Mesenchymal stem cell (in vitro differentiated cells and primary cell): ENCODE measurements around the gene GRIK4.
"Not testable (repeated sequence)": the region's sequence is repeated elsewhere in the genome, so short reads cannot be mapped to it uniquely, and the experiment has no call there.

Source experiments
- DNase-seq: peaks from one replicate; pipeline ENCODE4 v3.0.0-alpha.2; 2013
- H2AFZ ChIP-seq: one replicate; pipeline ENCODE4 v1.6.1; 2013; ENCODE audit warnings: low read depth, mild to moderate bottlenecking, control low read depth, inconsistent platforms, low read length, moderate library complexity
- H2AK5ac ChIP-seq: 2 replicates; pipeline ENCODE4 v1.6.1; 2013; ENCODE audit warnings: low read length, moderate library complexity, mild to moderate bottlenecking, inconsistent platforms; ENCODE audit not compliant: severe bottlenecking
- H2BK120ac ChIP-seq: one replicate; pipeline ENCODE4 v1.6.1; 2013; ENCODE audit warnings: low read depth, mild to moderate bottlenecking, inconsistent platforms, low read length, moderate library complexity
- H2BK12ac ChIP-seq, 2 experiments: one replicate each; pipeline ENCODE4 v1.6.1; 2013; ENCODE audit warnings: inconsistent platforms in 2 of 2, low read length in 2 of 2, mild to moderate bottlenecking in 2 of 2, moderate library complexity in 2 of 2, control low read depth in 1 of 2
- H2BK15ac ChIP-seq: one replicate; pipeline ENCODE4 v1.6.1; 2013; ENCODE audit warnings: mild to moderate bottlenecking, low read depth, inconsistent platforms; ENCODE audit not compliant: poor library complexity, severe bottlenecking
- H2BK5ac ChIP-seq: 2 replicates; pipeline ENCODE4 v1.6.1; 2013; ENCODE audit warnings: low read depth, mild to moderate bottlenecking, low read length, control low read depth, inconsistent platforms; ENCODE audit not compliant: poor library complexity, severe bottlenecking
- H3K14ac ChIP-seq, 2 experiments: one replicate each; pipeline ENCODE4 v1.6.1; 2013; ENCODE audit warnings: inconsistent platforms in 2 of 2, low read length in 2 of 2, control low read depth in 1 of 2, mild to moderate bottlenecking in 1 of 2, moderate library complexity in 1 of 2
- H3K18ac ChIP-seq, 2 experiments: one replicate each; pipeline ENCODE4 v1.6.1; 2013; ENCODE audit warnings: inconsistent platforms in 2 of 2, low read length in 2 of 2, control low read depth in 1 of 2, low read depth in 1 of 2, mild to moderate bottlenecking in 1 of 2
- H3K23ac ChIP-seq, 2 experiments: one replicate each; pipeline ENCODE4 v1.6.1; 2013; ENCODE audit warnings: inconsistent platforms in 2 of 2, low read length in 2 of 2, mild to moderate bottlenecking in 2 of 2, moderate library complexity in 2 of 2, control low read depth in 1 of 2
- H3K27ac ChIP-seq: 2 replicates; pipeline ENCODE4 v1.5.1; 2013; ENCODE audit warnings: mild to moderate bottlenecking, moderate library complexity, low read length, control low read depth, inconsistent platforms; ENCODE audit not compliant: poor library complexity, severe bottlenecking
- H3K27me3 ChIP-seq, 2 experiments: 2 replicates each; pipeline versions ENCODE4 v1.6.1 to v1.7.0; 2013; ENCODE audit warnings: low read length in 2 of 2, mild to moderate bottlenecking in 2 of 2, moderate library complexity in 2 of 2, control low read depth in 1 of 2, inconsistent platforms in 1 of 2; ENCODE audit not compliant: control insufficient read depth in 1 of 2, insufficient read depth in 1 of 2
- H3K36me3 ChIP-seq, 2 experiments: 2 replicates each; pipeline versions ENCODE4 v1.6.1 to v1.7.0; 2013; ENCODE audit warnings: low read length in 2 of 2, control low read depth in 1 of 2, inconsistent platforms in 1 of 2, low read depth in 1 of 2, mild to moderate bottlenecking in 1 of 2; ENCODE audit not compliant: insufficient read depth in 2 of 2, control insufficient read depth in 1 of 2
- H3K4ac ChIP-seq, 2 experiments: one replicate each; pipeline ENCODE4 v1.6.1; 2013; ENCODE audit warnings: inconsistent platforms in 2 of 2, low read length in 2 of 2, mild to moderate bottlenecking in 2 of 2, moderate library complexity in 2 of 2, control low read depth in 1 of 2, low read depth in 1 of 2
- H3K4me1 ChIP-seq: 2 replicates; pipeline ENCODE4 v1.6.1; 2013; ENCODE audit warnings: low read depth, low read length, control low read depth; ENCODE audit not compliant: control insufficient read depth, insufficient read depth
- H3K4me2 ChIP-seq: 2 replicates; pipeline ENCODE4 v1.6.1; 2013; ENCODE audit warnings: low read length, mild to moderate bottlenecking, inconsistent platforms; ENCODE audit not compliant: poor library complexity, severe bottlenecking
- H3K4me3 ChIP-seq, 2 experiments: 2 replicates each; pipeline versions ENCODE4 v1.5.1 to v1.7.0; 2013; ENCODE audit warnings: low read length in 2 of 2, mild to moderate bottlenecking in 2 of 2, control low read depth in 1 of 2, low read depth in 1 of 2; ENCODE audit not compliant: insufficient read depth in 1 of 2
- H3K79me1 ChIP-seq: replicated peaks from 2 replicates; pipeline ENCODE4 v1.6.1; 2013; ENCODE audit warnings: mild to moderate bottlenecking, control low read depth, low read length, inconsistent platforms; ENCODE audit not compliant: poor library complexity, severe bottlenecking
- H3K9ac ChIP-seq: 2 replicates; pipeline ENCODE4 v1.7.0; 2013; ENCODE audit warnings: mild to moderate bottlenecking, low read length, moderate library complexity
- H3K9me3 ChIP-seq: 2 replicates; pipeline ENCODE4 v1.7.0; 2013; ENCODE audit warnings: mild to moderate bottlenecking, low read length; ENCODE audit not compliant: control insufficient read depth
- H4K8ac ChIP-seq: one replicate; pipeline ENCODE4 v1.6.1; 2013; ENCODE audit warnings: inconsistent platforms, mild to moderate bottlenecking, low read length, moderate library complexity
- H4K91ac ChIP-seq: one replicate; pipeline ENCODE4 v1.6.1; 2013; ENCODE audit warnings: mild to moderate bottlenecking, low read length, inconsistent platforms
- whole genome bisulfite sequencing: methylation state at CpG from one replicate; pipeline ENCODE4 v1.1.7; 2013; ENCODE audit warnings: mixed read lengths; 5-methylcytosine and 5-hydroxymethylcytosine counted together

Gene GRIK4

GRCh38 chr11:120615391-120615790 lies 103.8 kb downstream of the GRIK4 start:
- Histone ChIP-seq H4K91ac (no peak overlapping the region), H2BK15ac (no peak overlapping the region), H3K27ac (no peak overlapping the region), H3K4ac (no peak overlapping the region), H3K4me3 (no peak overlapping the region), H3K9me3 (peaks cover 13% of the 10 kb centered on the region), H2BK12ac (no peak overlapping the region), H3K36me3 (no peaks in the 10 kb centered on the region), H3K27me3 (peaks cover 0 to 11% of the 10 kb centered on the region in 2 experiments), H3K9ac (no peak overlapping the region), H3K4me2 (no peak overlapping the region), H3K14ac (no peak overlapping the region), H2AK5ac (no peak overlapping the region), H4K8ac (no peak overlapping the region), H2BK5ac (no peak overlapping the region), H2BK120ac (no peak overlapping the region), H3K18ac (no peak overlapping the region), H3K79me1 (no peaks in the 10 kb centered on the region), H2AFZ (no peak overlapping the region), H3K4me1 (peaks cover 4% of the 10 kb centered on the region), H3K23ac (no peak overlapping the region)
- WGBS = 47% methylated on average over 2 of the region's 2 CpGs
- no peak for DNase-seq

DNA sequence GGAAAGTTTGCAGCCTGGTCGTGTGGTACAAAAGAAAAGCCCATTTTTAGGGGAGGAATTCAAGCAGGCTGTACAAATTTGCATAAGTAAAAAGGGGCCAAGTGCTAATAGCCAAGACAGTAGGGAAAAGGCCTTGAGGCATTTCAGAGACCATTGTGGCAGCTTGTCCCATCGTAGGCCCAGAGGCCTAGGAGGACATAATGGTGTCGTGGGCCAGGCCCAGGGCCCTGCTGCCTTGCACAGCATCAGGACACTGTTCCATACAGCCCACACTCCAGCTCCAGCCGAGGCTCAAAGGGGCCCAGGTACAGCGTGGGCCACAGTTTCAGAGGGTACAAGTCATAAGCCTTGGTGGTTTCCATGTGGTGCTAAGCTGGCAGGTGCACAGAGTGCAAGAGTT lies 106.9 kb downstream of the GRIK4 start:
- Histone ChIP-seq H3K4me1 (no peaks in the 10 kb centered on the region), H2AK5ac (no peak overlapping the region), H3K9me3 (peaks cover 13% of the 10 kb centered on the region), H3K79me1 (no peaks in the 10 kb centered on the region), H2AFZ (no peak overlapping the region), H3K27ac (no peak overlapping the region), H4K8ac (no peak overlapping the region), H3K18ac (no peak overlapping the region), H3K14ac (no peak overlapping the region), H3K9ac (no peak overlapping the region), H3K23ac (no peak overlapping the region), H3K4me3 (no peak overlapping the region), H3K4me2 (no peak overlapping the region), H2BK120ac (no peak overlapping the region), H4K91ac (no peak overlapping the region), H2BK5ac (no peak overlapping the region), H3K4ac (no peak overlapping the region), H3K27me3 (peaks cover 0 to 11% of the 10 kb centered on the region in 2 experiments), H3K36me3 (no peaks in the 10 kb centered on the region), H2BK15ac (no peak overlapping the region), H2BK12ac (no peak overlapping the region)
- DNase-seq = no peak
- 72% methylated on average over 5 of the region's 5 CpGs for WGBS

DNA sequence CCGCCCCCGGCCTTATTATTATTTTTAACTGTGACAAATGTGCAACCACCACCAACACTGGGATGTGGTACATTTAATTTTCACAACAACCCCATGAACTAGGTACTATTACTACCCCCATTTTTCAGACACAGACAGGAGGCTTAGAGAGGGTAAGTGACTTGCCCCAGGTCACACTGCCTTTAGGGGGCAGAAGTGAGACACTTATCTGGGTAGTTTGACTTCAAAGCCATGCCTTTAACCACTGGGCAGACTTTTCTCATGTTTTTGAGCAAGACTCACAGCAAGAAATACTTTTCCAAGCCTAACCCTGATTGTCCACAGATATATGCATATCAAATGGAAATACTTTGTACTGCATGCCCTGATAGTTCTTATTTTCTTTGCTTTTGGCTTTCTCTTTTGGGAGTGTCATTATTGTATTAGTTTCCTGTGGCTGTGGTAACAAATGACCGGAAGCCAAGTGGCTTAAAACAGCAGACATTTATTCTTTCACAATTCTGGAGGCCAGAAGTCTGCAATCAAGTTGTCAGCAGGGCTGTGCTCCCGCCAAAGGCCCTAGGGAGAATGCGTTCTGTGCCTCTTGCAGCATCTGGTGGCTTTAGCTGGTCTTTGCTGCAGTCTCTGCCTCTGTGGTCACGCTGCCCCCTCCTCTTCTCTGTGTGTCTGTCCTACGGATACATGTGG lies 110.8 kb downstream of the GRIK4 start:
- Histone ChIP-seq H3K23ac (no peak overlapping the region), H3K9me3 (peaks cover 12% of the 10 kb centered on the region), H3K4me1 (no peaks in the 10 kb centered on the region), H2AFZ (no peak overlapping the region), H2BK12ac (no peak overlapping the region), H2BK5ac (no peak overlapping the region), H3K4me2 (no peak overlapping the region), H2BK15ac (no peak overlapping the region), H3K18ac (no peak overlapping the region), H4K91ac (no peak overlapping the region), H3K79me1 (no peaks in the 10 kb centered on the region), H3K14ac (no peak overlapping the region), H3K4ac (no peak overlapping the region), H3K27me3 (peaks cover 20 to 33% of the 10 kb centered on the region in 2 experiments), H4K8ac (no peak overlapping the region), H2BK120ac (no peak overlapping the region), H3K27ac (no peak overlapping the region), H3K4me3 (no peak overlapping the region), H3K9ac (no peak overlapping the region), H3K36me3 (no peaks in the 10 kb centered on the region), H2AK5ac (no peak overlapping the region)
- WGBS = 76% methylated on average over 7 of the region's 7 CpGs
- peak; percentile 10 for DNase-seq

- not testable (repeated sequence) for H2BK15ac ChIP-seq, H2BK120ac ChIP-seq, H3K18ac ChIP-seq, H3K4me1 ChIP-seq, H2BK5ac ChIP-seq, H3K9me3 ChIP-seq, H2AK5ac ChIP-seq, H3K4ac ChIP-seq, H3K4me2 ChIP-seq, H3K4me3 ChIP-seq, H3K9ac ChIP-seq, H2AFZ ChIP-seq, H4K91ac ChIP-seq, H2BK12ac ChIP-seq, H4K8ac ChIP-seq, DNase-seq, H3K27ac ChIP-seq, H3K79me1 ChIP-seq, H3K23ac ChIP-seq, H3K36me3 ChIP-seq, H3K14ac ChIP-seq
- 95% methylated on average over 12 of the region's 12 CpGs for WGBS
- H3K27me3 ChIP-seq = peaks cover 40 to 52% of the 10 kb centered on the region in 2 experiments
Measured at GRCh38 chr11:120624992-120625391, 113.4 kb downstream of the GRIK4 start.
